Measurements from ENCODE around the gene NPAT.

DNA sequence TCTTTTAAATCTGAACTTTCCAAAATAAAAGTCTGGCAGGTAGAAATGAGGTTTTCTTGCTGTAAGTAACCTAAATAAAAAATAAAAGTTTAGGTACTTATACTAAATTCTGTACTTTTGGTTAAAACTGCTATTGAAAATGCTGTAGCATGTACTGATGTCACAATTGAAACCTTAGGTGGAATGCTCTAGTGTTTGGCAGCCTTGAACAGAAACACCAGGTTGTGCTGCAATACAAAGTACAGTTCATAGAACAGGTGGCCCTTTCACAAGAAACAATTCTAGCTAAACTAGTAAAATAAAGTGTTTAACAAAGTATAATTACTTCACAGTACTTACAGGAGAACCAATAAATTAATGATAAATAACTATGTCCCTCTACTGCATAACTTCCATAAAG, 25.1 kb downstream of the NPAT start:
- no peak for TF ChIP-seq CTCF (IDR thresholded peaks at IDR 0.05; ENCODE audit: borderline replicate concordance, extremely low read depth, low read length, poor library complexity, severe bottlenecking)
- no peak for TF ChIP-seq EZH2 (IDR thresholded peaks at IDR 0.05; ENCODE audit: borderline replicate concordance, low read depth, low read length, severe bottlenecking)
